Measurements from ENCODE around the gene STAB1. TPM values are rescaled to one million over a fixed set of nuclear protein-coding genes. Genes with fewer than 3 reads are reported as not detected.
A peak's percentile ranks its signal among the peaks of the same experiment; 100 is the strongest.

STAB1 gene
- total and polyA plus RNA-seq, 2 of the 8 experiments (the other 6 are each of a cell fraction or from before 2014, with no cell fraction given) = 1.0 to 1.9 TPM

DNA sequence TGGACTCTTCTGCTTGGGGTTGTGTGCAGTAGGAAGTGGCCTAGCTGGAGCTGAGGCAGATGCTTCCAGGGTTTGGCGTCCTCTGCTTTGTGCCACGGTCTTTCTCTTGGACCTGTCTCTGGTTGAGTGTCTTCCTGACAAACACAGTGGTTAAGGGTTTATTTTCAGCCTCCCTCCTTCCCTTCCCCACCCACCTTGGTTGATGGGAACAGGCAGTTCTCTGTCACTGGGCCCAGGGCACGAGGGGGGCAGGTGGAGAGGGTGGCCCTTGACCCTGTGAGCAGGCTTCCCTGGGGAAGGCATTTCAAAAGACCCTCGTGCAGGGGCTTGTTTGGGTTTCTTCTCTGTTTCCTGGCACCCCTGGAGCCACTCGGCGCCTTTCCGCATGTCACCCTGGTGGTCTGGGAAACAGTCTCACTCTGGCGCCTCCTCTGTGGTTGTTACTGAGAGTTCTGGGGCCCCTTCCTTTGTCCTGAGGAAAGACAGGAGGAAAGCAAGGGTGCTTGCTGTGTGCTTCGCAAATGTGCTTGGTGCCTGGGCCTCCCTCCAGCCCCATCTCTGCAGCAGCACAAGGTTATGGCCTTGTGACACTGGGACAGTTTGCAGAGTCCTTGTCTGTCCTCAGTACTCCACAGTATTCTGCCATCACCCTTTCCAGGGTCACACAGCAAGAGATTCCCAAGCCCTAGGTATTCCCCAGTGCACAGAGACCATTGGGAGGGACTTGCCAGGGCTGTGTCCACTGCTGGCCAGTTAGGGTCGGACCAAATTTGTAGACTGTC is 10.3 kb upstream of the STAB1 start:
- no peak overlapping the region for H2BK120ac ChIP-seq (replicated peaks; ENCODE audit: low read depth, low read length)
- CTCF ChIA-PET (ENCODE audit: partially characterized antibody) = no interaction called here
- no peak overlapping the region for H2AFZ ChIP-seq (ENCODE audit: low read length)
- H3K9ac ChIP-seq (replicated peaks in 1 of 4; ENCODE audit: extremely low read depth in 1 of 4, low read depth in 3 of 4, low read length in 3 of 4) = no peak overlapping the region; a peak in 1 of 7 replicates
- no peaks in the 10 kb centered on the region for H3K23me2 ChIP-seq (ENCODE audit: low read depth, low read length)
- H3K79me1 ChIP-seq (ENCODE audit: low read depth, low read length) = peaks cover 2% of the 10 kb centered on the region; the same call in 1 of the 2 replicates
- H4K8ac ChIP-seq (ENCODE audit: extremely low read depth, insufficient read depth, low read length) = peak overlapping the region; percentile 57
- H2AK5ac ChIP-seq (ENCODE audit: low read depth, low read length) = no peak overlapping the region
- no peaks in the 10 kb centered on the region for H3K4me1 ChIP-seq (replicated peaks in 1 of 4; ENCODE audit: control insufficient read depth in 3 of 4, insufficient read depth in 4 of 4, low read length in 3 of 4)
- peaks cover 0 to 17% of the 10 kb centered on the region in 2 experiments for H4K20me1 ChIP-seq (replicated peaks in 1 of 2; ENCODE audit: control insufficient read depth in 1 of 2, insufficient read depth in 2 of 2, low read length in 2 of 2)
- H3K14ac ChIP-seq (ENCODE audit: insufficient read length) = no peak overlapping the region
- H3K27me3 ChIP-seq (replicated peaks in 1 of 4; ENCODE audit: control insufficient read depth in 3 of 4, extremely low read depth in 1 of 4, insufficient read depth in 3 of 4, low read length in 3 of 4) = no peaks in the 10 kb centered on the region
- no peak overlapping the region for H3K4me3 ChIP-seq (ENCODE audit: extremely low read depth in 1 of 4, insufficient read depth in 2 of 4, low read depth in 3 of 4, low read length in 4 of 4)
- H4K91ac ChIP-seq (replicated peaks; ENCODE audit: insufficient read length, low read length) = no peak overlapping the region
- FAIRE-seq (no peak), DNase-seq (ENCODE audit: low read depth in 1 of 2, low spot score in 2 of 2) (no peak)
- H3K23ac ChIP-seq (ENCODE audit: insufficient read length) = no peak overlapping the region
- POLR2A ChIA-PET (ENCODE audit: partially characterized antibody) = no interaction called here
- H2BK5ac ChIP-seq (ENCODE audit: low read depth, low read length) = no peak overlapping the region; the same call in 1 of the 2 replicates
- H4K5ac ChIP-seq (ENCODE audit: insufficient read length, low read depth, low read length) = no peak overlapping the region
- no peak for TF ChIP-seq SP1 (IDR thresholded peaks at IDR 0.05; ENCODE audit: low read depth, low read length)
- no peak for TF ChIP-seq POLR2A (IDR thresholded peaks at IDR 0.05; ENCODE audit: control extremely low read depth in 1 of 2, low read depth in 2 of 2, low read length in 2 of 2)
- no peak for TF ChIP-seq SP4 (IDR thresholded peaks at IDR 0.05; ENCODE audit: low read length)
- TF ChIP-seq RXRA (IDR thresholded peaks at IDR 0.05; ENCODE audit: insufficient read depth, low read depth, low read length) = no peak
- TF ChIP-seq TBP (IDR thresholded peaks at IDR 0.05; ENCODE audit: low read depth, low read length) = no peak
- TF ChIP-seq BRCA1 (IDR thresholded peaks at IDR 0.05; ENCODE audit: low read depth, low read length) = no peak
- TF ChIP-seq EP300 (IDR thresholded peaks at IDR 0.05; ENCODE audit: borderline replicate concordance in 1 of 2, low read depth in 2 of 2, low read length in 2 of 2) = no peak
- TF ChIP-seq, protein P1, sequence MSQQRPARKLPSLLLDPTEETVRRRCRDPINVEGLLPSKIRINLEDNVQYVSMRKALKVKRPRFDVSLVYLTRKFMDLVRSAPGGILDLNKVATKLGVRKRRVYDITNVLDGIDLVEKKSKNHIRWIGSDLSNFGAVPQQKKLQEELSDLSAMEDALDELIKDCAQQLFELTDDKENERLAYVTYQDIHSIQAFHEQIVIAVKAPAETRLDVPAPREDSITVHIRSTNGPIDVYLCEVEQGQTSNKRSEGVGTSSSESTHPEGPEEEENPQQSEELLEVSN (IDR thresholded peaks at IDR 0.05) = no peak
- no peak overlapping the region for H3K18ac ChIP-seq (ENCODE audit: extremely low read depth, low read length)
- no peak overlapping the region for H2BK20ac ChIP-seq (ENCODE audit: low read length)
- H2BK12ac ChIP-seq (ENCODE audit: low read depth, low read length) = no peak overlapping the region
- no peaks in the 10 kb centered on the region for H3K79me2 ChIP-seq (ENCODE audit: control insufficient read depth in 1 of 2, insufficient read depth in 2 of 2, low read length in 2 of 2)
- no peak overlapping the region for H2BK15ac ChIP-seq (ENCODE audit: low read length)
- peaks cover 29 to 57% (median 39%) of the 10 kb centered on the region in 4 experiments for H3K36me3 ChIP-seq (ENCODE audit: control insufficient read depth in 2 of 4, insufficient read depth in 4 of 4, low read length in 3 of 4)
- H3K27ac ChIP-seq (ENCODE audit: low read depth, low read length) = no peak overlapping the region
- no peaks in the 10 kb centered on the region for H3K9me3 ChIP-seq (ENCODE audit: insufficient read depth in 2 of 2, low read depth in 1 of 2, low read length in 1 of 2)
- H3K4me2 ChIP-seq (ENCODE audit: insufficient read depth in 1 of 2, low read depth in 2 of 2, low read length in 2 of 2) = no peak overlapping the region
- H3K56ac ChIP-seq (replicated peaks; ENCODE audit: insufficient read length, low read depth, low read length) = no peak overlapping the region
- H3K4ac ChIP-seq (replicated peaks; ENCODE audit: insufficient read length, low read depth, low read length) = no peak overlapping the region
- WGBS, 2 experiments (ENCODE audit: extremely low coverage in 1 of 2, insufficient coverage in 1 of 2, insufficient read length in 1 of 2, insufficient replicate concordance in 2 of 2, low coverage in 1 of 2, low lambda C conversion rate in 2 of 2, missing lambda C conversion rate in 1 of 2) = 91% methylated on average over 10 of the region's 10 CpGs; no CpG with 5 or more reads in 1 of the 2 experiments
